DMS53 treated with DMSO at 0.1 percent for 48 hours (cell line): ENCODE measurements around the gene DLGAP4.

ENCODE experiments used
- DNase-seq: peaks from one replicate; lab custom pipeline; 2025; ENCODE audit not compliant: unreplicated experiment; lab: John Stamatoyannopoulos, UW

DLGAP4 gene

GRCh38 chr20:36273414-36274180 is 32.5 kb upstream of the DLGAP4 start:
- no peak for DNase-seq

DNA sequence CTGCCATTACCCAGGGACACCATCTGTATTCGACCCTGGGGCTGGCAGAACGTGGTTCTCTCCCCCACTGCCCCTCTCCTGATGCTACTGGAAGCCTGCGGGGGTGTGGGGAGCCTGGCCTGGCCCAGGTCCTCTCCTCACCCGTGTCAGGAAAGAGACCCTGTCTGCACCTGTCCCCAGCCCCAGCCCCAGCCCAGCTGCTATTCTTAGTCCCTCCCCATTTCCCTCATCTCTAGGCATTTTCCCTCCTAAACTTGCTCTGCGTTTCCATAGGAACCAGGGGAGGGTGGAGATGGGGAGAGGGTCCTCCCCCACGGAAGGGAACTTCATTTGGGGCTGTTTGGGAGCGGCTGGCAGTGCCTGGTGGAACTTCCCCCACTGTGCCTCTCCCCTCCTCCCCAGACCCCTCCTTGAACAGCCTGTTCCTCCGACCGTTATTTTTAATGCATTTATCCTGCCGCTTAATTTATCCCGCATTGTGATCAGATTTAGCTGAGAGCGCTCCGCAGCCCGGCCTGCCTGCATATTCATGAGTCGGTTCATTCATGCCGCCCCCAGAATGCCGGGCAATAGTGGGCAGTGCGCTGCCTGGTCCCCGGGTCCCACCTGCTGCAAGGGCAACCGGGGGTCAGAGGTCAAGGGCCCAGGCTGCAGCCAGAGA is 31.8 kb upstream of the DLGAP4 start:
- no peak for DNase-seq

GRCh38 chr20:36275011-36275410 is 31.1 kb upstream of the DLGAP4 start:
- DNase-seq = no peak

- DNase-seq = no peak
Measured at GRCh38 chr20:36275441-36276189, 30.5 kb upstream of the DLGAP4 start.

- no peak for DNase-seq
Measured at GRCh38 chr20:36277546-36277945, 28.6 kb upstream of the DLGAP4 start.

DNA sequence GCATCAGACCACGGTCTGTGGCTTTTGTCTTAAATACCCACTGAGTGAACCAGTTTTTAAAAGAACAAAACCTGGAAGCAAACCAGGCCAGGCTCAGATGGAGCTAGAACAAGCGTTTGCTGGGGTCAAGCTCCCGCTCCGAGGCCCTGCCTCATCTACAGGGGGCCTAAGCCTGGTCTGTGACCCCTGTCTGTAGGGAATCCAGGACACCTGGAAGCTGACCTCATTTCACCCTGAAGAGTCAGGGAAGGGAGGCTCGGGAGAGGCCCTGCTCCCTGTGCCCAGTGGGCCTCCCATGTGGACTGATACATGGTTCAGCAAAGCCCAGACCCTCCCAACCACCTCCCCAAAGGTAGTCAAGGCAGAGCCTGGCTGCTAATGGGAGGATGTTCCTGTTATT is 26.8 kb upstream of the DLGAP4 start:
- DNase-seq = no peak

- DNase-seq = no peak
Measured at GRCh38 chr20:36279776-36280175, 26.4 kb upstream of the DLGAP4 start.

DNA sequence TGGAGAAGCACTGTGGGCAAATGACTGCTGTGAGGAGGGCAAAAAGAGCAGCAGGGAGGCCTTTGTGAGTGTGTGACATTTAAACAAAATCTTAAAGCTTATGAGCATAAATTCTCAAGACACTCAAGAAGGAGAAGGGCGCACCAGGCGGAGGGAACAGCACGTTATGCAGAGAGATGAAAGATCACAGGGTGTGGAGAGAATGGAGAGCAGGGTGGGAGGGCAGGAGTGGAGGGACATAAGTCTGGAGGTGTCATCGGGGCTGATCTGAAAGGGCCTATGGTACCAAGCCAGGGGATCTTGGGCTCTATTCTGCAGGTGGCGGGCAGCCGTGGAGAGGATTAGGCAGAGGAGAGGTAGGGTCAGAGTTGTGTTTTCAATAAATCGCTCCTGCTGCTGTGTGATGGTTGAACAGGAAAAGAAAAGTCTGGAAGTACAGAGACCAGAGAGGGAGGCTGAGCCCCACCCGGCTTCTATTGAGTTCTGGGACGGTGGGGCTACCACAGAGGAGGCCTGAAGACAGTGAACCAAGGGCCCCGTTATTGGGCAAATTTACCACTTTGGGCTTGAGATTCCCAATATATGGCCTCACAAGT is 24.3 kb upstream of the DLGAP4 start:
- DNase-seq = no peak

DNA sequence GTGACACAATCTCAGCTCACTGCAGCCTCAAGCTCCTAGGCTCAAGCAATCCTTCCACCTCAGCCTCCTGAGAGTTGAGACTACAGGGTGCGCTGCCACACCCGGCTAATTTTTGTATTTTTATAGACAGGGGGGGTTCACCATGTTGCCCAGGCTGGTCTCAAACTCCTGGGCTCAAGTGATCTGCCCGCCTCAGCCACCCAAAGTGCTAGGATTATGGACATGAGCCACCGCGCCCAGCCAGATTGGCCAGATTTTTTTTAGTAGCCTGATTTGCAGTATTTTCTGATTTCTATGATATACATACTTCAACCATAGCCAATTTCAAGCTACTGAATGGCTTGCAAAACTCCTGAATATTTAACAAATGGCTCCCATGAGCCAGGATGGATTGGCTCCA is 21.4 kb upstream of the DLGAP4 start:
- no peak for DNase-seq

DNA sequence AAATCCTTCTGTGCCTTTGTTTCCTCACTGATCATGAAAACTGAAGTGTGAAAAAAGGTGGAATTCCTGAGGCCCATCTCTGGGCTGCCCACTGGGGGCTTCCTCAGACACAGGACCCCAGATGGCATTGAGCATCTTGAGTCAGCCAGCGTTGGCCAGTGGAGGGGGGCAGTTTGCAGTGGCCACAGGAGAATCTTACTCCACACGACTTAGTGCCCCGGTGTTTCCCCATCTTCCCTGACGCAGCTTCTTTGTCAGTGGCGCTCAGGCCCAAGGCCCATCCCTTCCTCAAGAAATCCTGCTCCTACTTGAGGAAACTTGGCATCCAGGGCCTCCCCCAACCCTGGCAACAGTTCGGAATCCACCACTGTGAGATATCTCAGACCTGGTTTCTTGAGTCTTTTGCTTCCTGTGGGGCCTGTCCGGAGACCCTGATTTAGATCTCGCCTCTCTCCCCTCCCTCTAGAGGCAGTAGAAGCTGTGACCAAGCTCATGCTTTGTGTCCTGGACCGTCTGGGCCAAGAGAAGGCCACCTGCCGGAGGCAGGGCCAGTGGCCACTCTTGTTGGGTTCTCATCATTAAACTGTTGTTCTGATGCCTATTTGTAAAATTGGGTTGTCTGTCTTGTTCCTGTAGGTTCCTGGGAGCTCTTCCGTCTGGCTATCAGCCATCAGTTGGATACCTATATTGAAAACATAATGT is 20.2 kb upstream of the DLGAP4 start:
- no peak for DNase-seq

DNA sequence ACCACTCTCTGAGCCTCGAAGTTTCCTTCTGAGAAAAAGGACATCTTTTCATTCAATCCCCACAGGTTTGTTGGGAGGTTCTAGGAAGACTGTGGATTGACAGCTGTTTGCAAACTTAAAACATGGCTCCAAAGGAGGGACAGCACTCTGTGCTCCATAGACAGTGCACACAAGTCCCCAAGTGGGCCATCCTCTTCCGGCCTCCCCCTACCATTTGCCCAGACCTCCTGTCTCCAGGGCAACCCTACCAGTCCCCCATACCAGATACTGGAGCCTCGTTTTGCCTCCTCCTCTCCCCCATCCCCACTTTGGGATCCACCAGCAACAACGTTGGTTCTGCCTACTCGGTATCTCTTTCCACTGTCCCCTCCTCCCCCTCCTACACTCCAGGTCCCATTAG is 8.5 kb upstream of the DLGAP4 start:
- DNase-seq = no peak

DNA sequence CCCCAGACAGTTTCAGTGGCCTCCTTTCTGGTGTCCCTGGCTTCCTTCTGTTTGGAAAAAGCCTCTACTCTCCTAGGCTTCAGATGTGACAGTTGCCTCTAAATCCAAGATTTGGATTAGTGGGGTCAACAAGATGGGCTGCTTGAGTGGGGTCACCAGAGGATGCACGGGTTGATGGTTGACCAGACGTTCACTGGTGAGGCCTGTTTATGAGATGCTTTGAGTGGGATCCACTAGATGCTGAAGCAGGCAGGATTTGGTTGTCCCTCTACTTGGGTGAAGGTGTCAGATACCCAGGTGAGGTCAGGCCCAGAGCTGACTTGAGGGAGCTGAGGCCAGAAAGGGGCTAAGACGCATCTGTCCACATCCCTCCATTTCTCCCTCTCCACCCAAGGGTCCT is 8.1 kb upstream of the DLGAP4 start:
- no peak for DNase-seq

- DNase-seq = no peak
Measured at GRCh38 chr20:36298795-36299339, 7.3 kb upstream of the DLGAP4 start.

GRCh38 chr20:36299459-36299858 is 6.7 kb upstream of the DLGAP4 start:
- DNase-seq = no peak

DNA sequence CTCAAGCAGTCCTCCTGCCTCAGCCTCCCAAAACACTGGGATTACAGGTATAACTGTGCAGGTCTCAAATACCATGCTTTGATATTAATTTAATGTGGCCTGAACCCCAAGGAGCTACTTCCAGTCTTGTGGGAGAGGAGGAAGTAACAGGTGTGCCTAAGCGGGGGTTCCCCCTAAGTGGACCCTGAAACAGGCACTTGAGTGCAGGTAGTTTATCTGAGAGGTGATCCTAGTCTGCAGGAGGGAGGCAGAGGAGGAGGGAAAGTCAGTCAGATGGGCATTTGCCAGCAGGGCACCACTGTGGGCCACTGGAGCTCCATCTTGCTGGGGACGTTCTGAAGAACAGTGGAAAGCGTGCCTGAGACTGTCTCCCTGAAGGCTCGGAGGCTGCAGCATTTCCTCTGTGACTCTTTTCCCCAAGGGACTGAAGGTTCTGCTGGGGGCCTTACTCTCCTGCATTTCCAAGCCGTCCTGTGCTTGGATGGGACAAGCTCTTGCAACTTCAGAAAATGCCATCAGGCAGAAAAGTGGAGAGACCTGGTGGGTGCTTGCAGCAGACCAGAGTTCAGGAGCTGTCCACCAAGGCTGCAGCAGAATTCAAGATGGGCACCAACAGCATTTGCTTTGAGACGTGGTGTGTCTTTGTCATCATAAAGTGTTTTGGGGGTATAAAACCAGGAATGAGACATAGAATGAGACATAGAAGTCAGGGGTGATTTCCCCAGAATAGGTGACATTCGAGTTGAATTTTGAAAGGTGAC is 4.6 kb upstream of the DLGAP4 start:
- DNase-seq = no peak

GRCh38 chr20:36303020-36303595 is 3.0 kb upstream of the DLGAP4 start:
- no peak for DNase-seq

GRCh38 chr20:36303831-36304230 is 2.3 kb upstream of the DLGAP4 start:
- DNase-seq = no peak

- DNase-seq = no peak
Measured at GRCh38 chr20:36304786-36305495, 1.2 kb upstream of the DLGAP4 start.
